Measurements from ENCODE around the gene CEACAM7. TPM values are rescaled to one million over a fixed set of nuclear protein-coding genes. Genes with fewer than 3 reads are reported as not detected.

CEACAM7 gene
- total RNA-seq (not detected in 2 replicates), polyA plus RNA-seq (not detected in 2 replicates)

DNA sequence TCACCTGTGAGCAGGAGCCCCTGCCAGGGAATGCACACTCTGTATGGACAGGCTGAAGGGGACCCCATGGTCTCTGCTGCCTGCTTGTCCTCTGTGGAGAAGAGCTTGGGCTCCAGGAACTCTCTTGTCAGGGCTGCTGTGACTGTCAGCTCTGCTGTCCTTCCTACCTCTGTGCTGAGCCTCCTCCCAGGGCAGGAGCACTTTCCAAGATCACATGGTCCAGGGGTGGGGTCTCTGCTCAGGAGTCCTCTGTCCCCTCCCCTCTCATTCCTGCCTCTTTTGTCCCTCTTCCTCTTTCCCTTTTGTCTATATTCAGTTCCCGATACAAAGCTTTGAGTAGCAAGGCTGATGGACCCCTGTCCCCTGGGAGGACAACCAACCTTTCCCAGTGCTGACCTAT is at the start of gene CEACAM7:
Gene CEACAM7 (minus strand): TSS at position 173 of the 400 bp plus-strand sequence. CDS start 105 bp downstream, at position 68.
- Histone ChIP-seq H3K4me1 (ENCODE audit: low read depth) (no peaks in the 10 kb centered on the region), H3K27ac (no peak within 1 kb of the TSS), H3K4me3 (no peak within 1 kb of the TSS), H3K36me3 (no peaks in the 10 kb centered on the region), H3K27me3 (no peaks in the 10 kb centered on the region), H3K9me3 (ENCODE audit: low read depth) (no peaks in the 10 kb centered on the region)
- TF ChIP-seq, protein P1, sequence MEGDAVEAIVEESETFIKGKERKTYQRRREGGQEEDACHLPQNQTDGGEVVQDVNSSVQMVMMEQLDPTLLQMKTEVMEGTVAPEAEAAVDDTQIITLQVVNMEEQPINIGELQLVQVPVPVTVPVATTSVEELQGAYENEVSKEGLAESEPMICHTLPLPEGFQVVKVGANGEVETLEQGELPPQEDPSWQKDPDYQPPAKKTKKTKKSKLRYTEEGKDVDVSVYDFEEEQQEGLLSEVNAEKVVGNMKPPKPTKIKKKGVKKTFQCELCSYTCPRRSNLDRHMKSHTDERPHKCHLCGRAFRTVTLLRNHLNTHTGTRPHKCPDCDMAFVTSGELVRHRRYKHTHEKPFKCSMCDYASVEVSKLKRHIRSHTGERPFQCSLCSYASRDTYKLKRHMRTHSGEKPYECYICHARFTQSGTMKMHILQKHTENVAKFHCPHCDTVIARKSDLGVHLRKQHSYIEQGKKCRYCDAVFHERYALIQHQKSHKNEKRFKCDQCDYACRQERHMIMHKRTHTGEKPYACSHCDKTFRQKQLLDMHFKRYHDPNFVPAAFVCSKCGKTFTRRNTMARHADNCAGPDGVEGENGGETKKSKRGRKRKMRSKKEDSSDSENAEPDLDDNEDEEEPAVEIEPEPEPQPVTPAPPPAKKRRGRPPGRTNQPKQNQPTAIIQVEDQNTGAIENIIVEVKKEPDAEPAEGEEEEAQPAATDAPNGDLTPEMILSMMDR (IDR thresholded peaks at IDR 0.05; ENCODE audit: low read depth, low read length): no peak
- DNase-seq (ENCODE audit: low read depth in 1 of 2, low spot score in 1 of 2): no peak

DNA sequence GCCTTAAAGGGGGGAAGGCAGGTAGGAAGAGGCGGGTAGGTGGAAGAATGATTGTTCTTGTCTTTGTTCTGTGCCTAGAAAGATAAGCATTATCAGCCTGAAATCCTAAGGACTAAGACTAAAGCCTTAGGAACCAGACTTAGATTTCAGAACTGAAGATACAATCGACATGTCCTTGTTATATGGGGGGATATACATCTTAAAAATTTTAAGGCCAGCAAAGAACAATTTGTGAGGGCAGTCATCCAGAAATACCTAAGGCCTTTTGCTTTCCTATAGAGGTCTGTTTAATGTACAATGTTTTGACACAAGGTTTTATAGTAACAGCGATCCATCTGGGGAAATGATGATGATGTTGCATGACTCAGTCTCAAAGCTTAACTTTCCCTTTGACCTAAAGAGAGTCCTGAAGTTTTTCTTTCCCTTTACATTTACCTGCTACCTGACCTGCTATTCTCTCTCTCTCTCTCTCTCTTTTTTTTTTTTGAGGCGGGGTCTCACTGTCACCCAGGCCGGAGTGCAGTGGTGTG is 47.1 kb upstream of the CEACAM7 start:
- Histone ChIP-seq H3K27ac (no peak overlapping the region), H3K36me3 (no peaks in the 10 kb centered on the region), H3K27me3 (no peaks in the 10 kb centered on the region), H3K4me3 (no peak overlapping the region), H3K4me1 (ENCODE audit: low read depth) (no peaks in the 10 kb centered on the region), H3K9me3 (ENCODE audit: low read depth) (no peaks in the 10 kb centered on the region)
- no peak for DNase-seq (ENCODE audit: low read depth in 1 of 2, low spot score in 1 of 2)
- TF ChIP-seq, protein P1 (IDR thresholded peaks at IDR 0.05; ENCODE audit: low read depth, low read length): no peak

DNA sequence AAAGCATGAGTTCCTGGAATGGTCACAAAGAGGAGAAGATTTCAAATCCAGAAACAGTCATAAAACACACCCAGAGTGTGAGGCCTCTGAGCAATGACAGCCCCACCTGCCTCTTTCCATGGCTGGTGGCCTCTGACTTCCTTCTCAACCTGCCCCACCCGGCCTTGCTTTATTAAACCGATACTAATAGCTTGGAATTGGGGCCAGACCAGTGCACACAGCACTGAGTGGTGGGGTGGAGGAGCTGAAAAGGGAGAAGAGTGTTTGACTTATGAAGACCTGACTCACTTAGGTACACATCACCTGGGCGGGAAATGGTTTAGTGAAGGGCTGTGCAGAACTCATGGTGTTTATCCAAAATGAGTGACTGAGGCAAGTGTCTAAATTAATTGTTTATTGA is 46.5 kb upstream of the CEACAM7 start:
- DNase-seq (ENCODE audit: low read depth in 1 of 2, low spot score in 1 of 2): no peak
- H3K9me3 ChIP-seq (ENCODE audit: low read depth): no peaks in the 10 kb centered on the region
- H3K27me3 ChIP-seq: no peaks in the 10 kb centered on the region
- H3K27ac ChIP-seq: no peak overlapping the region
- TF ChIP-seq, protein P1 (IDR thresholded peaks at IDR 0.05; ENCODE audit: low read depth, low read length): no peak
- no peak overlapping the region for H3K4me3 ChIP-seq
- H3K36me3 ChIP-seq: no peaks in the 10 kb centered on the region
- H3K4me1 ChIP-seq (ENCODE audit: low read depth): no peaks in the 10 kb centered on the region

DNA sequence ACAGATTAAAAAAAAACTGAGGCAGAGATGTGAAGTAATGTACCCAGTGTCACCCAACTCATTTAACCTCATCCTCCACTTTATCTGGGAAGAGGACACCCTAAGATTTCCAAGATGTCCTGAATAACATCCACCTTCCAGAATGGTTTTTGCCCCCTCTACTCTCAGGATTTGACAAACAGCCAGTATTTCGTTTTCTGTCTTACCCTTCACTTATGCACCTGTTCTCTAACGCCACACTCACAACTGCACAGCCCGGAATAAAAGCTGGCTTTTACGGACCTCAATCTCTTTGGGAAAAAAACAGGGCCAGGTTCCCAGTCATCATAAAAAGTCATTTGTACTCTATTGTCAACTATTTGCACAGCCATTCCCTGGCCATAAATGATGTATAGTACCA is 46.1 kb upstream of the CEACAM7 start:
- no peak overlapping the region for H3K4me3 ChIP-seq
- TF ChIP-seq, protein P1 (IDR thresholded peaks at IDR 0.05; ENCODE audit: low read depth, low read length): no peak
- no peaks in the 10 kb centered on the region for H3K36me3 ChIP-seq
- H3K4me1 ChIP-seq (ENCODE audit: low read depth): no peaks in the 10 kb centered on the region
- no peak overlapping the region for H3K27ac ChIP-seq
- DNase-seq (ENCODE audit: low read depth in 1 of 2, low spot score in 1 of 2): no peak
- no peaks in the 10 kb centered on the region for H3K27me3 ChIP-seq
- no peaks in the 10 kb centered on the region for H3K9me3 ChIP-seq (ENCODE audit: low read depth)

DNA sequence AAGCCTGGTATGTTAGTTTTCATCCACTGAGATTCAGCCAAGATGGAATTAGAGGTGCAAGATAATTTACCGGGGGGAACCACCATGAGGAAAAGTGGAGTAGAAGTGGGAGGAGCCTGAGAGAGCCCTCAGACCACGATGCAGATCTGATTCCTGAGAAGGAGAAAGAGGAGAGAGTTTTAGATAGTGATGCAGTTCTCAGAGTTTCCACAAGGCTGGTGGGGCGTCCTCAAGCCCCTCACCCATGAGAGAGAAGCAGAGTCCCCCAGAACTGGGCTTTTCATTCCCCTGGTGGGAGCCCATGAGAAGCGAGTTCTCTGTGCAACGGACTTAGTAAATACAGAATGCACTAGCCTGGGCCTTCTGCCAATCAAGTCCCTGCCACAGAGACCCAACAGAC is 38.4 kb upstream of the CEACAM7 start:
- Histone ChIP-seq H3K4me1 (ENCODE audit: low read depth) (no peaks in the 10 kb centered on the region), H3K9me3 (ENCODE audit: low read depth) (no peaks in the 10 kb centered on the region)

More for the DNA sequence above, 38.4 kb upstream of the CEACAM7 start:
- Histone ChIP-seq H3K36me3 (no peaks in the 10 kb centered on the region), H3K4me3 (no peak overlapping the region), H3K27me3 (no peaks in the 10 kb centered on the region), H3K27ac (no peak overlapping the region)
- DNase-seq (ENCODE audit: low read depth in 1 of 2, low spot score in 1 of 2): no peak
- TF ChIP-seq, protein P1 (IDR thresholded peaks at IDR 0.05; ENCODE audit: low read depth, low read length): no peak

Measured in cardiac muscle cell (in vitro differentiated cells and primary cell).